HEK293 (cell line): ENCODE measurements around the gene SMYD1.

Experiments
- CTCF ChIA-PET: fragments of 350-600 bp; formaldehyde crosslinking; extraction: SDS; loops from one replicate; lab custom pipeline; 2021; ENCODE audit warnings: antibody characterized with exemption; lab: Yijun Ruan, JAX
- POLR2A ChIA-PET: fragments of 300-600 bp; formaldehyde crosslinking; extraction: SDS; loops from one replicate; lab custom pipeline; 2020; ENCODE audit warnings: antibody characterized with exemption, inconsistent platforms; lab: Yijun Ruan, JAX
- H3K27ac ChIP-seq: fragments of 200-500 bp; sonication (Bioruptor generic); 2 replicates; pipeline ENCODE4 v1.5.1; 2014; ENCODE audit warnings: low read depth, low read length, control low read depth, inconsistent platforms; ENCODE audit errors: extremely low read depth
- H3K36me3 ChIP-seq, 2 experiments: fragments of 200-500 bp in 1 of 2; sonication (Bioruptor generic) in 1 of 2; 1 replicate in 1 of 2; 2 replicates in 1 of 2; pipeline ENCODE4 v1.5.1; 2014 to 2017; ENCODE audit warnings: inconsistent platforms in 2 of 2, low read length in 2 of 2; ENCODE audit not compliant: control insufficient read depth in 2 of 2, insufficient read depth in 1 of 2
- H3K4me1 ChIP-seq: fragments of 200-500 bp; sonication (Bioruptor generic); 2 replicates; pipeline ENCODE4 v1.5.1; 2014; ENCODE audit warnings: mild to moderate bottlenecking, low read length, inconsistent platforms; ENCODE audit not compliant: control insufficient read depth, insufficient read depth
- H3K4me3 ChIP-seq: 2 replicates; pipeline ENCODE4 v1.5.1; 2011; ENCODE audit warnings: low read depth, mild to moderate bottlenecking, control low read depth, low read length, moderate library complexity
- H3K9me3 ChIP-seq: fragments of 200-500 bp; sonication (Bioruptor generic); 2 replicates; pipeline ENCODE4 v1.5.1; 2014; ENCODE audit warnings: low read depth, low read length, inconsistent platforms; ENCODE audit not compliant: control insufficient read depth, insufficient read depth
- EGR2 ChIP-seq: fragments of 450-650 bp; formaldehyde crosslinking; IDR thresholded peaks from 2 replicates; pipeline ENCODE4 v1.5.1; 2016; ENCODE audit warnings: low read depth, missing biosample characterization, missing genetic modification characterization
- HOXD13 ChIP-seq: sonication (generic); formaldehyde crosslinking; IDR thresholded peaks from 2 replicates; pipeline ENCODE4 v1.8.0; 2022; ENCODE audit warnings: missing genetic modification reagents, borderline replicate concordance
- KLF7 ChIP-seq: fragments of 450-650 bp; formaldehyde crosslinking; IDR thresholded peaks from 2 replicates; pipeline ENCODE4 v1.5.1; 2016; ENCODE audit warnings: missing biosample characterization, missing genetic modification characterization, borderline replicate concordance
- OVOL3 ChIP-seq: fragments of 450-650 bp; formaldehyde crosslinking; IDR thresholded peaks from 2 replicates; pipeline ENCODE4 v1.5.1; 2016; ENCODE audit warnings: missing biosample characterization, missing genetic modification characterization
- ZBTB11 ChIP-seq: fragments of 450-650 bp; formaldehyde crosslinking; conservative IDR thresholded peaks from 2 replicates; pipeline ENCODE4 v1.5.1; 2016; ENCODE audit warnings: low read depth, missing biosample characterization, missing genetic modification characterization
- ZBTB21 ChIP-seq: fragments of 450-650 bp; formaldehyde crosslinking; IDR thresholded peaks from 2 replicates; pipeline ENCODE4 v1.5.1; 2017; ENCODE audit warnings: missing biosample characterization, missing genetic modification characterization
- ZBTB7A ChIP-seq: fragments of 450-650 bp; formaldehyde crosslinking; IDR thresholded peaks from 2 replicates; pipeline ENCODE4 v1.5.1; 2016; ENCODE audit warnings: low read depth, missing biosample characterization, missing genetic modification characterization
- ZFHX2 ChIP-seq: fragments of 450-650 bp; formaldehyde crosslinking; conservative IDR thresholded peaks from 2 replicates; pipeline ENCODE4 v1.5.1; 2016; ENCODE audit warnings: missing biosample characterization, missing genetic modification characterization
- ZNF140 ChIP-seq: fragments of 450-650 bp; formaldehyde crosslinking; IDR thresholded peaks from 2 replicates; pipeline ENCODE4 v1.5.1; 2016; ENCODE audit warnings: missing biosample characterization, missing genetic modification characterization
- ZNF174 ChIP-seq: fragments of 450-650 bp; formaldehyde crosslinking; IDR thresholded peaks from 2 replicates; pipeline ENCODE4 v1.5.0; 2017; ENCODE audit warnings: missing biosample characterization, mild to moderate bottlenecking, missing genetic modification characterization
- ZNF19 ChIP-seq: fragments of 450-650 bp; formaldehyde crosslinking; IDR thresholded peaks from 2 replicates; pipeline ENCODE4; 2016; ENCODE audit warnings: missing biosample characterization, missing genetic modification characterization, low read depth
- ZNF292 ChIP-seq: fragments of 450-650 bp; formaldehyde crosslinking; IDR thresholded peaks from 2 replicates; pipeline ENCODE4 v1.5.1; 2016; ENCODE audit warnings: low read depth, missing biosample characterization, missing genetic modification characterization, borderline replicate concordance
- ZNF354C ChIP-seq: fragments of 450-650 bp; formaldehyde crosslinking; IDR thresholded peaks from 2 replicates; pipeline ENCODE4 v1.5.1; 2016; ENCODE audit warnings: missing biosample characterization, missing genetic modification characterization, low read depth, borderline replicate concordance
- ZNF37A ChIP-seq: fragments of 450-650 bp; IDR thresholded peaks from 2 replicates; pipeline ENCODE4 v1.5.1; 2018; ENCODE audit warnings: missing biosample characterization, missing genetic modification characterization
- ZNF391 ChIP-seq: fragments of 450-650 bp; formaldehyde crosslinking; IDR thresholded peaks from 2 replicates; pipeline ENCODE4 v1.5.1; 2016; ENCODE audit warnings: low read depth, missing biosample characterization, missing genetic modification characterization, borderline replicate concordance
- ZNF394 ChIP-seq: fragments of 450-650 bp; formaldehyde crosslinking; IDR thresholded peaks from 2 replicates; pipeline ENCODE4 v1.5.1; 2016; ENCODE audit warnings: missing biosample characterization, missing genetic modification characterization, mild to moderate bottlenecking, moderate library complexity, borderline replicate concordance
- ZNF426 ChIP-seq: fragments of 450-650 bp; formaldehyde crosslinking; IDR thresholded peaks from 2 replicates; pipeline ENCODE4 v1.5.1; 2017; ENCODE audit warnings: missing biosample characterization, missing genetic modification characterization, mild to moderate bottlenecking, inconsistent platforms, moderate library complexity
- ZNF501 ChIP-seq: fragments of 450-650 bp; formaldehyde crosslinking; IDR thresholded peaks from 2 replicates; pipeline ENCODE4 v1.5.1; 2016; ENCODE audit warnings: missing biosample characterization, missing genetic modification characterization
- ZNF510 ChIP-seq: fragments of 450-650 bp; formaldehyde crosslinking; IDR thresholded peaks from 2 replicates; pipeline ENCODE4 v1.5.1; 2018; ENCODE audit warnings: mild to moderate bottlenecking, missing genetic modification characterization, missing biosample characterization; ENCODE audit not compliant: insufficient replicate concordance
- ZNF558 ChIP-seq: fragments of 450-650 bp; formaldehyde crosslinking; IDR thresholded peaks from 2 replicates; pipeline ENCODE4 v1.5.1; 2016; ENCODE audit warnings: missing biosample characterization, missing genetic modification characterization
- ZNF664 ChIP-seq: fragments of 450-650 bp; formaldehyde crosslinking; IDR thresholded peaks from 2 replicates; pipeline ENCODE4 v1.5.1; 2016; ENCODE audit warnings: missing biosample characterization, missing genetic modification characterization
- ZNF768 ChIP-seq: fragments of 450-650 bp; formaldehyde crosslinking; IDR thresholded peaks from 2 replicates; pipeline ENCODE4 v1.5.1; 2018; ENCODE audit warnings: missing biosample characterization, mild to moderate bottlenecking, missing genetic modification characterization
- ZNF830 ChIP-seq: fragments of 450-650 bp; IDR thresholded peaks from 2 replicates; pipeline ENCODE4 v1.5.0; 2018; ENCODE audit warnings: missing biosample characterization, missing genetic modification characterization, low read depth, mild to moderate bottlenecking, moderate library complexity
- ZNF837 ChIP-seq: fragments of 450-650 bp; formaldehyde crosslinking; IDR thresholded peaks from 2 replicates; pipeline ENCODE4 v1.5.1; 2016; ENCODE audit warnings: missing biosample characterization, missing genetic modification characterization
- TF ChIP-seq, protein P1 (sequence below): fragments of 450-650 bp; formaldehyde crosslinking; IDR thresholded peaks from 2 replicates; pipeline ENCODE4 v1.5.1; 2017; ENCODE audit warnings: missing biosample characterization, missing genetic modification characterization
- TF ChIP-seq, protein P2 (sequence below): sonication (generic); formaldehyde crosslinking; IDR thresholded peaks from 2 replicates; pipeline ENCODE4 v1.8.1; 2022; ENCODE audit warnings: mild to moderate bottlenecking, moderate library complexity, missing genetic modification reagents
- TF ChIP-seq, protein P3 (sequence below): fragments of 450-650 bp; formaldehyde crosslinking; IDR thresholded peaks from 2 replicates; pipeline ENCODE4 v1.5.1; 2017; ENCODE audit warnings: missing biosample characterization, mild to moderate bottlenecking, missing genetic modification characterization, moderate library complexity

The SMYD1 gene

DNA sequence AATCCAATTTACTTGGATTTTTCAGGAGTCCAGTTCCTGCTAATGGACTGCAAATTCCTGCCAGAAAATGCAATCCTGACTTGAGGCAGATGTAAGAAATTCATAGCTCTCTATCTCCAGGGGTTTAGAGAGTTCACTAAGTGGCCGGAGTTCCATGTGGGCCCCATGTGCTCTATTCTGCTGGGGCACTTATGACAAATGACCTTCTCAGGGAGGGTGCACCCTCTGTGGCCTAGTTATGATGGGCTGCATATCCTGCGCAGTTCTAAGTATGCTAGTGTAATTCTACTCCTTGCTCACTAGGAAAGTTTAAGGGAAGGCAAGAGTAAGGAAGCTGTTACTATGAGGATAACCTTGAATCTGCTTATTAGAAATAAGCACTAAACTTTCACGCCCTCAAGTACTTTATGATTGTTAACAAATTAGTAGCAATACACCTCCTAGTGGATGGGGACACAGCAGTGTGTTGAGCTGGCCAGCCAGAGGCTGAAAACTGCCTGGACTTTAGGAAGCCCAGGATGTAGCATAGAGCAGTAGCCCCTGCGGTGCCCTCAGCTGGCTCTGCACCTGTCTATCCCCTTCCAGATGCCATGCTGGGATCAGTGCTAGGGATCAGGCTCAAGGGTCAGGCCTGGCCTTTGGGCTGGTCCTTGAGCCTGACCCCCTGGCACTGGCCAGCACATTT, 14.4 kb downstream of the SMYD1 start (continued):
- TF ChIP-seq ZNF830 (no peak), ZNF664 (tag by site-specific recombination) (no peak)

DNA sequence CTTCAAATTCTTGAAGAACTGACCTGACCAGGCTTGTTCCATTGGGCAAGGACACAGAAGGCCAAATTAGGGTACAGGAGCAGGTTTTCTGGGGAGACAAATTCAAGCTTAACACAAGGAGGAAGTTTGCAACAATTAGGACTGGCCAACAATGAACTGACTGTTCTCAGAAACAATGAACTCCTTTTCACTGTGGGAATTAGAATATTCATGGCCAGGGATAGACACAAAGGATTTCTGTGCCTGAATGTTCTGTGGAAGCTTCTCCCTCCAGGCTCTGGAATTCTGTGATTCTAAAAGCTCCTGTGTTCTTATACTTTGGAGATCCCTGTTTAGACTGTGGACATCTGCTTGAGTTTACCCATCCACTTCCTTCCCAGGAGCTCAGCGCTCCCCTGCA, 15.2 kb downstream of the SMYD1 start:
- no peak overlapping the region for H3K4me3 ChIP-seq
- TF ChIP-seq ZNF558 (no peak), ZBTB11 (tag by site-specific recombination) (no peak), ZNF19 (no peak), ZNF394 (tag by site-specific recombination) (no peak), ZNF391 (tag by site-specific recombination) (no peak), EGR2 (no peak), ZNF174 (tag by site-specific recombination) (no peak), ZNF837 (no peak), ZBTB7A (tag by site-specific recombination) (no peak), ZNF354C (tag by site-specific recombination) (no peak), ZNF37A (tag by site-specific recombination) (no peak), ZNF830 (no peak)
- TF ChIP-seq, protein P1, sequence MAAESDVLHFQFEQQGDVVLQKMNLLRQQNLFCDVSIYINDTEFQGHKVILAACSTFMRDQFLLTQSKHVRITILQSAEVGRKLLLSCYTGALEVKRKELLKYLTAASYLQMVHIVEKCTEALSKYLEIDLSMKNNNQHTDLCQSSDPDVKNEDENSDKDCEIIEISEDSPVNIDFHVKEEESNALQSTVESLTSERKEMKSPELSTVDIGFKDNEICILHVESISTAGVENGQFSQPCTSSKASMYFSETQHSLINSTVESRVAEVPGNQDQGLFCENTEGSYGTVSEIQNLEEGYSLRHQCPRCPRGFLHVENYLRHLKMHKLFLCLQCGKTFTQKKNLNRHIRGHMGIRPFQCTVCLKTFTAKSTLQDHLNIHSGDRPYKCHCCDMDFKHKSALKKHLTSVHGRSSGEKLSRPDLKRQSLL, result no peak
- TF ChIP-seq, protein P2, sequence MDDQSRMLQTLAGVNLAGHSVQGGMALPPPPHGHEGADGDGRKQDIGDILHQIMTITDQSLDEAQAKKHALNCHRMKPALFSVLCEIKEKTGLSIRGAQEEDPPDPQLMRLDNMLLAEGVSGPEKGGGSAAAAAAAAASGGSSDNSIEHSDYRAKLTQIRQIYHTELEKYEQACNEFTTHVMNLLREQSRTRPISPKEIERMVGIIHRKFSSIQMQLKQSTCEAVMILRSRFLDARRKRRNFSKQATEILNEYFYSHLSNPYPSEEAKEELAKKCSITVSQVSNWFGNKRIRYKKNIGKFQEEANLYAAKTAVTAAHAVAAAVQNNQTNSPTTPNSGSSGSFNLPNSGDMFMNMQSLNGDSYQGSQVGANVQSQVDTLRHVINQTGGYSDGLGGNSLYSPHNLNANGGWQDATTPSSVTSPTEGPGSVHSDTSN, result no peak
- TF ChIP-seq, protein P3, sequence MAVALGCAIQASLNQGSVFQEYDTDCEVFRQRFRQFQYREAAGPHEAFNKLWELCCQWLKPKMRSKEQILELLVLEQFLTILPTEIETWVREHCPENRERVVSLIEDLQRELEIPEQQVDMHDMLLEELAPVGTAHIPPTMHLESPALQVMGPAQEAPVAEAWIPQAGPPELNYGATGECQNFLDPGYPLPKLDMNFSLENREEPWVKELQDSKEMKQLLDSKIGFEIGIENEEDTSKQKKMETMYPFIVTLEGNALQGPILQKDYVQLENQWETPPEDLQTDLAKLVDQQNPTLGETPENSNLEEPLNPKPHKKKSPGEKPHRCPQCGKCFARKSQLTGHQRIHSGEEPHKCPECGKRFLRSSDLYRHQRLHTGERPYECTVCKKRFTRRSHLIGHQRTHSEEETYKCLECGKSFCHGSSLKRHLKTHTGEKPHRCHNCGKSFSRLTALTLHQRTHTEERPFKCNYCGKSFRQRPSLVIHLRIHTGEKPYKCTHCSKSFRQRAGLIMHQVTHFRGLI, result no peak
- no peaks in the 10 kb centered on the region for H3K9me3 ChIP-seq
- no peaks in the 10 kb centered on the region for H3K36me3 ChIP-seq
- H3K4me1 ChIP-seq, result no peaks in the 10 kb centered on the region
- CTCF ChIA-PET, result interaction anchor here (0.6 to 1.8 kb wide), 2 partner anchors 22 to 464 kb away, joined by 3 to 9 read pairs; no protein-coding TSS in a partner anchor
- POLR2A ChIA-PET, result no interaction called here
- H3K27ac ChIP-seq, result no peak overlapping the region

DNA sequence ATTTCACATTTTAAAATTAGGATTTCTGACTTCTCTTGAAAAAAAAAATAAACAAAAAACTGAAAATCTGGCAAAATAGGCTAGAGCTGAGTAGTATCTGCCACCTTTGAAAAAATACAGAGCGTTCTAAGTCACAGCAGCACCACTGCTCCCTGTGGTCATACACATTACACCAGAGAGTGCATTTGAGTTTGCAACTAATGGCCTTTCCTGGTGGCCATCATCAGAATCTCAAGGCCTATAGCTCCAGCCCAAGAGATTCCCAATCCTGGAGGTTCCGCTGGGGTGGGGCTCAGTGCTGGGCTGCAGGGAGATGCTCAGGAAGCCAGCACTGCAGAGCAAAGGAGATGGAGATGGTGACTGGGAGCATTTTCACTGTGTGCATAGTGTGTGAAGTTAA, 17.5 kb downstream of the SMYD1 start:
- POLR2A ChIA-PET, result no interaction called here
- Histone ChIP-seq H3K4me3 (no peak overlapping the region), H3K9me3 (no peaks in the 10 kb centered on the region), H3K27ac (no peak overlapping the region), H3K36me3 (no peaks in the 10 kb centered on the region), H3K4me1 (no peaks in the 10 kb centered on the region)
- CTCF ChIA-PET, result interaction anchor here (1.0 to 2.4 kb wide), 2 partner anchors 25 to 75 kb away, joined by 3 to 17 read pairs; no protein-coding TSS in a partner anchor
- TF ChIP-seq HOXD13, result no peak
- TF ChIP-seq ZFHX2 (tag by site-specific recombination), result no peak
- TF ChIP-seq KLF7 (tag by site-specific recombination), result no peak
- no peak for TF ChIP-seq ZNF140
- TF ChIP-seq ZNF510, result no peak
- TF ChIP-seq ZNF768, result no peak
- TF ChIP-seq ZNF292, result no peak
- no peak for TF ChIP-seq ZBTB21
- TF ChIP-seq OVOL3 (tag by site-specific recombination), result no peak
- no peak for TF ChIP-seq ZNF426 (tag by site-specific recombination)
- no peak for TF ChIP-seq ZNF501
